Effector memory CD4-positive, alpha-beta T cell (primary cell): ENCODE data around the gene CALD1.
"Not testable (repeated sequence)": the region's sequence is repeated elsewhere in the genome, so short reads cannot be mapped to it uniquely, and the experiment has no call there.

Experiments used
- DNase-seq, 3 donors: peaks; one replicate each; pipeline ENCODE4 v3.0.0-alpha.2; 2020
- H3K27ac ChIP-seq: 2 replicates; pipeline ENCODE4 v1.7.0; 2013; ENCODE audit warnings: mild to moderate bottlenecking, low read length, moderate library complexity; ENCODE audit not compliant: insufficient read depth, poor library complexity, severe bottlenecking
- H3K27me3 ChIP-seq: replicated peaks from 2 replicates; pipeline ENCODE4 v1.7.0; 2013; ENCODE audit warnings: mild to moderate bottlenecking, low read length; ENCODE audit not compliant: insufficient read depth, control insufficient read depth, poor library complexity, severe bottlenecking
- H3K36me3 ChIP-seq: 2 replicates; pipeline ENCODE4 v1.7.0; 2013; ENCODE audit warnings: mild to moderate bottlenecking, low read length, moderate library complexity; ENCODE audit not compliant: control insufficient read depth, insufficient read depth
- H3K4me1 ChIP-seq: 2 replicates; pipeline ENCODE4 v1.7.0; 2013; ENCODE audit warnings: low read length, mild to moderate bottlenecking; ENCODE audit not compliant: control insufficient read depth, insufficient read depth, poor library complexity, severe bottlenecking
- H3K4me3 ChIP-seq: 2 replicates; pipeline ENCODE4 v1.7.0; 2013; ENCODE audit warnings: low read length, low read depth, mild to moderate bottlenecking; ENCODE audit not compliant: insufficient read depth, poor library complexity, severe bottlenecking
- H3K9me3 ChIP-seq: 2 replicates; pipeline ENCODE4 v1.7.0; 2013; ENCODE audit warnings: mild to moderate bottlenecking, low read length, moderate library complexity; ENCODE audit not compliant: control insufficient read depth

CALD1 gene

DNA sequence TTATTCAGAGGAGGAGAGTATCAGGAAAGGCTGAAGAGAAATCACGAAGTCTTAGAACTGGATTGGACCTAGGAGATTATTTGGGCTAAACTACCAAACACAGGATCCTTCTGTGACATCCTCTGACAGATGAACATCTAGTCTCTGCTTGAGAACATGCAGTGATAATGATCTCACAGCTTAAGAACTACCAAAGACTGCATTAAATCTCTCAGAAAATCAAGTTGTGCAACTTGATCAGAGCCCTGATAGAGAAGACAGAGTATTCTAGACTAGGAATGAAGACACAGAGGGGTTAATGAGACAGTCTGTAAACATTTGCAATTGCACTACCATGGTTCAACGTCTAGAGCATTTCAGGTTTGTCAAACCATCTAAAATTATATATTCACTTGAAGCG is 169.7 kb downstream of the CALD1 start:
- H3K27me3 ChIP-seq: no peaks in the 10 kb centered on the region
- H3K27ac ChIP-seq: no peak overlapping the region
- H3K4me1 ChIP-seq: peaks cover under 1% of the 10 kb centered on the region
- DNase-seq: no peak
- no peak overlapping the region for H3K4me3 ChIP-seq
- no peaks in the 10 kb centered on the region for H3K36me3 ChIP-seq
- H3K9me3 ChIP-seq: no peaks in the 10 kb centered on the region

- peaks cover 2% of the 10 kb centered on the region for H3K4me1 ChIP-seq
- no peak overlapping the region for H3K27ac ChIP-seq
- no peak for DNase-seq
- H3K27me3 ChIP-seq: no peaks in the 10 kb centered on the region
- no peaks in the 10 kb centered on the region for H3K36me3 ChIP-seq
- no peak overlapping the region for H3K4me3 ChIP-seq
- no peaks in the 10 kb centered on the region for H3K9me3 ChIP-seq
These were observed 175.0 kb downstream of the CALD1 start for GRCh38 chr7:134954197-134955082.

DNA sequence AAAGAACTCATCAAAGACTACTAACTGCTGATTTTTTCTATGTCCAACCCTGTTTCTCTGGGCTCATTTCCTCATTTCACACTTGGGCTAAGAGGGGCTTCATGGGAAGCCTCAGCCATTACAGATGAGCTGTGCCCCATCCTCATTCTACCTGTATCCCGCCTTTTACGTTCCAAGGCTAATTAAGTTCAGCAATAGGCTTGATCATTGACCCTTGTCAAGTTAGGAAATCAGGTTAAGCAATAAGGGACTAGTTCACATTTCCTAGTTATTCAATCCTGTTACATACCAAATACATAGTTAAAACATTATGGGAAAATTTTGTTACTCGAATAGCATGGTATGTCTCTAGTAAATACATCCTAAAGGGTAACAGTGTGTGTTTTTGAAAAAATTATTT is 177.6 kb downstream of the CALD1 start:
- Histone ChIP-seq H3K36me3 (no peaks in the 10 kb centered on the region), H3K4me3 (no peak overlapping the region), H3K4me1 (peaks cover 2% of the 10 kb centered on the region), H3K27ac (no peak overlapping the region), H3K27me3 (no peaks in the 10 kb centered on the region), H3K9me3 (no peaks in the 10 kb centered on the region)
- no peak for DNase-seq

DNA sequence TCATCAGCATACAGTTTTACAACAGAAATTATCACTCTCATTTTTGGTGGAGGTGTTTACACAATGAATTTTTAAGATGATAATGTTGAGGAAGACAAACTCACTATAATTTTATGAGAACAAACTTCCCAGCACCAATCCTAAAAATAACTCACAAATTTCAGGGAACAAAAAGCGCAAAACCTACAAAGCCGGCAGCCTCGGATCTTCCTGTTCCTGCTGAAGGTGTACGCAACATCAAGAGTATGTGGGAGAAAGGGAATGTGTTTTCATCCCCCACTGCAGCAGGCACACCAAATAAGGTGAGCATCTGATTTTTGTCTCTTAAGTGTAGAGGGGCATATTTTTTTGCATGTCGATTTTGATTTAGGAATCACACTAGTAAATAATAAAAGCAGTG is 180.4 kb downstream of the CALD1 start:
- Histone ChIP-seq H3K4me3 (no peak overlapping the region), H3K4me1 (no peaks in the 10 kb centered on the region), H3K27ac (no peak overlapping the region), H3K9me3 (no peaks in the 10 kb centered on the region), H3K27me3 (no peaks in the 10 kb centered on the region), H3K36me3 (no peaks in the 10 kb centered on the region)
- no peak for DNase-seq

GRCh38 chr7:134962270-134962780 is 182.9 kb downstream of the CALD1 start:
- Histone ChIP-seq H3K9me3 (no peaks in the 10 kb centered on the region), H3K4me3 (no peak overlapping the region), H3K36me3 (no peaks in the 10 kb centered on the region), H3K27ac (no peak overlapping the region), H3K4me1 (no peaks in the 10 kb centered on the region), H3K27me3 (no peaks in the 10 kb centered on the region)
- DNase-seq: no peak

- Histone ChIP-seq H3K9me3 (no peaks in the 10 kb centered on the region), H3K27ac (no peak overlapping the region), H3K36me3 (no peaks in the 10 kb centered on the region), H3K27me3 (no peaks in the 10 kb centered on the region), H3K4me3 (no peak overlapping the region), H3K4me1 (no peaks in the 10 kb centered on the region)
- DNase-seq: no peak
These were observed 183.6 kb downstream of the CALD1 start for GRCh38 chr7:134963036-134963435.

DNA sequence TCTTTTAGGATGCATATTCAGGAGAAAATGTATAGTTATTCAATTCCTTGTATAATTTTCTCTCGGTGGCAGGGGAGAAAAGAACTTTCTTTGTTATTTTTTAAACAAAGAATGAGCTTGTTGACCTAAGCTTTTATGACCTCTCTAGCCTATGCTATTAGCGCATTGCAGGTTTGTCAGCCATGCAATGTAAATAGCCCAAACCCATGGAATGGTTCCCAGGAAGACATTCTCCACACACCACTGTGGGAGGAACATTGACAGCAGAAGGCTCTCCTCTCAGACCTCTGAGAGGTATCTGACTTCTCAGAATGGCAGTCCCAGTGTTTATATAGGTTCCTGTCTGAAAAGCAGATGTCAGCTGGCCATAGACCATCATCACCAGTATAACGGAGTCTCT is 187.3 kb downstream of the CALD1 start:
- Histone ChIP-seq H3K27me3 (no peaks in the 10 kb centered on the region), H3K4me3 (no peak overlapping the region), H3K27ac (no peak overlapping the region), H3K36me3 (no peaks in the 10 kb centered on the region), H3K4me1 (no peaks in the 10 kb centered on the region), H3K9me3 (no peaks in the 10 kb centered on the region)
- no peak for DNase-seq

GRCh38 chr7:134968110-134968509 is 188.7 kb downstream of the CALD1 start:
- Histone ChIP-seq H3K27ac (no peak overlapping the region), H3K27me3 (no peaks in the 10 kb centered on the region), H3K4me3 (no peak overlapping the region), H3K9me3 (no peaks in the 10 kb centered on the region), H3K36me3 (no peaks in the 10 kb centered on the region), H3K4me1 (no peaks in the 10 kb centered on the region)
- no peak for DNase-seq

GRCh38 chr7:134981645-134982044 is 202.2 kb downstream of the CALD1 start:
- H3K27ac ChIP-seq, H3K4me1 ChIP-seq, H3K36me3 ChIP-seq, H3K9me3 ChIP-seq, H3K4me3 ChIP-seq, DNase-seq, H3K27me3 ChIP-seq: not testable (repeated sequence)

GRCh38 chr7:134985894-134986362 is 206.5 kb downstream of the CALD1 start:
- Histone ChIP-seq H3K27me3 (no peaks in the 10 kb centered on the region), H3K9me3 (no peaks in the 10 kb centered on the region), H3K4me3 (peak overlapping the region; percentile 93), H3K27ac (peak overlapping the region; percentile 90), H3K36me3 (no peaks in the 10 kb centered on the region), H3K4me1 (no peaks in the 10 kb centered on the region)
- DNase-seq: no peak
